Spinal cord (tissue), 10 donors: ENCODE measurements around the gene RTF2. TPM values are rescaled to one million over a fixed set of nuclear protein-coding genes. Genes with fewer than 3 reads are reported as not detected.
A peak's percentile ranks its signal among the peaks of the same experiment; 100 is the strongest.

Experiments
- DNase-seq, 6 donors: peaks; one replicate each; pipeline versions ENCODE4 v3.0.0 to v3.0.0-alpha.2; 2013 to 2015; ENCODE audit warnings: low spot score in 6 of 6, low read depth in 4 of 6
- H3K27ac ChIP-seq: one replicate; pipeline ENCODE4 v1.5.1; 2013; ENCODE audit warnings: low read depth, low read length, control low read depth
- H3K27me3 ChIP-seq: one replicate; pipeline ENCODE4 v1.6.1; 2013; ENCODE audit warnings: low read length; ENCODE audit not compliant: control insufficient read depth, insufficient read depth
- H3K36me3 ChIP-seq: one replicate; pipeline ENCODE4 v1.6.1; 2013; ENCODE audit warnings: low read length; ENCODE audit not compliant: control insufficient read depth, insufficient read depth
- H3K4me1 ChIP-seq: one replicate; pipeline ENCODE4 v1.6.1; 2013; ENCODE audit warnings: low read length; ENCODE audit not compliant: control insufficient read depth, insufficient read depth
- H3K4me3 ChIP-seq: one replicate; pipeline ENCODE4 v1.5.1; 2013; ENCODE audit warnings: low read depth, low read length, control low read depth
- H3K9me3 ChIP-seq: one replicate; pipeline ENCODE4 v1.6.1; 2013; ENCODE audit warnings: low read length; ENCODE audit not compliant: control insufficient read depth, insufficient read depth
- WGBS: methylation state at CpG from one replicate; pipeline ENCODE4 v1.1.5; 2013; ENCODE audit warnings: missing lambda C conversion rate; ENCODE audit not compliant: insufficient coverage; 5-methylcytosine and 5-hydroxymethylcytosine counted together
- polyA plus RNA-seq, 2 donors: library from polyadenylated mRNA; unstranded; fragments of 120-200 nt; gene quantifications; one replicate each; pipeline ENCODE4 v1.2.1, GENCODE V29; 2013; ENCODE audit not compliant: insufficient read length in 2 of 2
- total RNA-seq, 2 donors: library from RNA; depleted of rRNA in 1 of 2; stranded (reverse); fragments of 120-200 nt in 1 of 2; fragments of >200 nt in 1 of 2; gene quantifications; one replicate each; pipeline versions ENCODE4 v1.2.3 to v1.2.4, GENCODE V29; 2013 to 2014
- donor health status: healthy.

The RTF2 gene
- total and polyA plus RNA-seq, 4 donors: 63.3 to 128 (median 109) TPM

DNA sequence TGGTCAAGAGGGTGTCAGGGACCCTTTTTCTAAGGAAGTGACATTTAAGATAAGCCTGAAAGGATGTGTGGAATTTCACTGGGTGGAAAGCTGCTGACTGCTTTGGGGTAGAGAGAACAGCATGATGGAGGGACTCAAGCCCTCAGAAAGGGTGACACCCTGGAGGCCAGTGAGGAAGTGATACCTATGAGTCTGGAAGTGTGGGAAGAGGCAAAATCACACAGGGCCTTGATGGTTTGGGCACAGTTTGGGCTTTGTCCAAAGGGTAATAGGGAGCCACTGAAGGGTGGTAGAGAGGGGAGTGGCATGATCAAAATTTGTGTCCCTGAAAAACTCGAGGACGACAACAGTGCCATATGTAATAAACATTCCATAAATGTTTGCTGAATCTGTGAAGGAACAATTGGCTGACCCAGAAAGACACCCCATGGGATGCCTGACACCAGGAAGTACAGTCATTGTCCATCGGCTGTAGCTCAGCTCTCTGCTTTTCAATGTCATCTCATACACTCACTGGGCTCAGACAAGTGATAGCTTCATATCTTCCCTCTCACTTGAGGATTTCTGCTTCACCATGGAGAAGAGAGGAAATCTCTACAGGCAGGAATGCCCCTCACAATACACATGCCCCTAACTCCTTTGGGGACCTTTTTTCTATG, 35.1 kb upstream of the RTF2 start:
- no peaks in the 10 kb centered on the region for H3K4me1 ChIP-seq
- no peak for DNase-seq
- H3K9me3 ChIP-seq: no peaks in the 10 kb centered on the region
- WGBS: 57% methylated on average over 1 of the region's 3 CpGs
- no peaks in the 10 kb centered on the region for H3K36me3 ChIP-seq
- no peak overlapping the region for H3K27ac ChIP-seq
- no peaks in the 10 kb centered on the region for H3K27me3 ChIP-seq
- H3K4me3 ChIP-seq: no peak overlapping the region

DNA sequence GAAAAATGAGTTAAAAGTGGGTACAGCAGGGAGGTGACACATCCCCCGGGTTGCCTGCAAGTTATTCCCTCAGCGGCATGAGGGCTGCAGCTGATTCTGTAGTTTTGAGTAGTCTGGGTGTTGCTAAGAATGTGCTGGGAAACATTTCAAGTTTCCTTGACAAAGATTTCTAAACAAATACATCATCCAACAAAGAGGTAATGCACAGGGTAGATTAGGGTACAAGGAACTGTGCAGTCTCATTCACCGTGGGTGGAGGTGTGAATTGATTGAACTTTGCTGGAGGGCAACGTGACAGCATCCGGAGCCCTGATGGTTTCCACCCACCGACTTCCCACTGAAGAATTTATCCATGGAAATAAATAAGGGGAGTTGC, 34.6 kb upstream of the RTF2 start:
- DNase-seq: no peak
- H3K36me3 ChIP-seq: no peaks in the 10 kb centered on the region
- H3K27ac ChIP-seq: no peak overlapping the region
- WGBS: 60% methylated on average over 1 of the region's 6 CpGs
- H3K4me3 ChIP-seq: no peak overlapping the region
- no peaks in the 10 kb centered on the region for H3K4me1 ChIP-seq
- H3K27me3 ChIP-seq: no peaks in the 10 kb centered on the region
- H3K9me3 ChIP-seq: no peaks in the 10 kb centered on the region

DNA sequence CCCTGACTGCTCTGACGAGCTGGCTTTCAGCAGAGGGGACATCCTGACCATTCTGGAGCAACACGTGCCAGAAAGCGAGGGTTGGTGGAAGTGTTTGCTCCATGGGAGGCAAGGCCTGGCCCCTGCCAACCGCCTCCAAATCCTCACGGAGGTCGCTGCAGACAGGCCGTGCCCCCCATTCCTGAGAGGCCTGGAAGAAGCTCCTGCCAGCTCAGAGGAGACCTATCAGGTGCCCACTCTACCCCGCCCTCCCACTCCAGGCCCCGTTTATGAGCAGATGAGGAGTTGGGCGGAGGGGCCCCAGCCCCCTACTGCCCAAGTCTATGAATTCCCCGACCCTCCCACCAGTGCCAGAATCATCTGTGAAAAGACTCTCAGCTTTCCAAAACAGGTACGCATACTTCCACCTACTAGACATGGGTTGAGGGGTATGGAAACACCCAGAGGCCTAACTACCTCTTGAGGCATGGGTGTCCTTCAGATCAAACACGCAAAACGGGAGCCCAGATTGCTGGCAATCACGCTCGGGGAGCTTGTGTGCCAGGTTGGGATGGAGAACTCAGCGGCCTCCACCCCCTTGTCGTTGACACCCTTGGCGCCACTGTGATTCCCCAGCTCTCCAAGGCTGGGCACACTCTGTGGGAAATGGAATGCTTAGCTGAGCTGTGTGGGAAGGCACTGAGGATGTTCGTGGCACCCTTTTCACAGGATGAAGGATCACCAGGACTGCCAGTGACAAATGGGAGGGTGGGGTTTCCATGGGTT, 31.0 kb upstream of the RTF2 start:
- no peaks in the 10 kb centered on the region for H3K36me3 ChIP-seq
- no peak overlapping the region for H3K27ac ChIP-seq
- H3K9me3 ChIP-seq: no peaks in the 10 kb centered on the region
- H3K27me3 ChIP-seq: no peaks in the 10 kb centered on the region
- H3K4me1 ChIP-seq: peaks cover 8% of the 10 kb centered on the region
- 91% methylated on average over 14 of the region's 20 CpGs for WGBS
- no peak overlapping the region for H3K4me3 ChIP-seq
- no peak for DNase-seq

DNA sequence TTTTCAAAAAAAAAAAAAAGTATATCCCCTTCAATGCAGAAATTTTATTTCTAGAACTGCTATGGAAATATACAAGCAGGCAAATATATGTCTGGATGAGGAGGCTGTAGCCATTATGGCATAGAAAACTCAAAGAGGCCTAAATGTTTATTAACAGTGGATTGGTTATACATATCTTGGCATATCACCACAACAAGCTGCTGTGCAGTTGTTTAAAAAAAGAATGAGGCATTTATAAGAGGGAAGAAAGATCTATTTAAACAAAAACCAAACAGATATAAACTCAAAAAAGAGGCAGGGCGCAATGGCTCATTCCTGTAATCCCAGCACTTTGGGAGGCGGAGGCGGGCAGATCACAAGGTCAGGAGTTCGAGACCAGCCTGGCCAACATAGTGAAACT, 30.1 kb upstream of the RTF2 start:
- Histone ChIP-seq H3K9me3 (no peaks in the 10 kb centered on the region), H3K36me3 (no peaks in the 10 kb centered on the region), H3K4me3 (no peak overlapping the region), H3K27me3 (no peaks in the 10 kb centered on the region), H3K4me1 (peaks cover 8% of the 10 kb centered on the region), H3K27ac (no peak overlapping the region)
- no peak for DNase-seq
- WGBS: no CpG with 5 or more reads among the region's 4 CpGs

DNA sequence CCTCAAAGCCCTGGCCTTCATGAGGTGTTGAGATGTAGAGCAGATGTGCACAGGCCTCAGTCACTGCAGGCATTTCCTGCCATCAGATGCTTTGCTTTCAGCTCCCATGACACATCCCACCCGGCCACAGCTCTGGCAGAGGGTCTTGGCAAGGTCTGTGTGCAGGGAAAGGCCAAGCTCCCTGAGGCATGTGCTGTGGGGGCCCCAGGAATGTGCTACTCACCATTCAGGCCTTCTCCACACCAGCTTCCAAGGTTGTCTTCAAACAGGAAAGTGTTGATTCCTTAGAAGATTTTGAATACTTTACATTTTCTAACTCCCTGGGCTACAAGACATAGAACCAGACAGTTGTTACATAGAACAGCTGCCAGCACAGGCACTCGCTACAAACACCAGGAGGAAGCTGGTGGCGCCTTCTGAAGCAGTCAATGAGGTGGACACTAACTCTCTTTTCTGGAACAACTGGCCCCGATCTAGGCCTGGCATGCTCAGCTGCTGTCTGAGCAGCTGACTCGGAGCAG, 28.6 kb upstream of the RTF2 start:
- WGBS: 40% methylated on average over 5 of the region's 5 CpGs
- DNase-seq: peak in 1 of 6 donors; percentile 23
- H3K4me3 ChIP-seq: no peak overlapping the region
- H3K4me1 ChIP-seq: peaks cover 8% of the 10 kb centered on the region
- H3K27me3 ChIP-seq: no peaks in the 10 kb centered on the region
- peak overlapping the region; percentile 43 for H3K27ac ChIP-seq
- no peaks in the 10 kb centered on the region for H3K36me3 ChIP-seq
- H3K9me3 ChIP-seq: no peaks in the 10 kb centered on the region

DNA sequence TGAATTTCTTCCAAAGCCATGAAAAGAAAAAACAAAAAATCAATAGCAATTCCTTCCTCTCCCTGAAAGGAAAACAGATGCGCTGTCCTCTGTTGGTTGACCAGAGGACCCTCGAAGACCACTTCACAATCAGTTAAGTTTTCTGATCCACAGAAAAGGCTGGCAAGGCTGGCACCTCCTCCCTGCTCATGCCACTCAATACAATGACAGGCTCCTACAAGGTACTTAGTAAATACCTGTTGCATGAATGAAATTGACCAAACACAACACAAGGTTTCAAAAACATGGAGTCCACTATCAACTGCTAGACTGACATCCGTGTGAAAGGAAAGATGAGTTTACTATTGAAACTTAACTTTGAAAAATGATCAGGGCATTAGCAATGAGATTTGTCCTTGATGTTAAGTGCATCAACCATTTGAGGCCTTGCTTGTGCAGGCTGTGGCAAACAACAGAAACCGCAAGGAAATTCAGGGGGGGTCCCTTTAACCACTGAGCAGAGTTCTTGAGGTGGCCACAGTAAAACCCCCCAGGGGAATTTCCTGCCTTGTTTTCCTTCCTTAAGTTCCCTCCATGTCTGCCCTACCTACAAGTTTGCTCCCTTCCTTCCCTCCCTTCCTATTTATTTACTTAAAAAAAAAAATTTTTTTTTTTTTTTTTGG, 27.9 kb upstream of the RTF2 start:
- Histone ChIP-seq H3K27me3 (no peaks in the 10 kb centered on the region), H3K9me3 (no peaks in the 10 kb centered on the region), H3K4me3 (no peak overlapping the region), H3K36me3 (no peaks in the 10 kb centered on the region), H3K4me1 (peaks cover 8% of the 10 kb centered on the region), H3K27ac (no peak overlapping the region)
- DNase-seq: no peak
- WGBS: 73% methylated on average over 3 of the region's 4 CpGs

DNA sequence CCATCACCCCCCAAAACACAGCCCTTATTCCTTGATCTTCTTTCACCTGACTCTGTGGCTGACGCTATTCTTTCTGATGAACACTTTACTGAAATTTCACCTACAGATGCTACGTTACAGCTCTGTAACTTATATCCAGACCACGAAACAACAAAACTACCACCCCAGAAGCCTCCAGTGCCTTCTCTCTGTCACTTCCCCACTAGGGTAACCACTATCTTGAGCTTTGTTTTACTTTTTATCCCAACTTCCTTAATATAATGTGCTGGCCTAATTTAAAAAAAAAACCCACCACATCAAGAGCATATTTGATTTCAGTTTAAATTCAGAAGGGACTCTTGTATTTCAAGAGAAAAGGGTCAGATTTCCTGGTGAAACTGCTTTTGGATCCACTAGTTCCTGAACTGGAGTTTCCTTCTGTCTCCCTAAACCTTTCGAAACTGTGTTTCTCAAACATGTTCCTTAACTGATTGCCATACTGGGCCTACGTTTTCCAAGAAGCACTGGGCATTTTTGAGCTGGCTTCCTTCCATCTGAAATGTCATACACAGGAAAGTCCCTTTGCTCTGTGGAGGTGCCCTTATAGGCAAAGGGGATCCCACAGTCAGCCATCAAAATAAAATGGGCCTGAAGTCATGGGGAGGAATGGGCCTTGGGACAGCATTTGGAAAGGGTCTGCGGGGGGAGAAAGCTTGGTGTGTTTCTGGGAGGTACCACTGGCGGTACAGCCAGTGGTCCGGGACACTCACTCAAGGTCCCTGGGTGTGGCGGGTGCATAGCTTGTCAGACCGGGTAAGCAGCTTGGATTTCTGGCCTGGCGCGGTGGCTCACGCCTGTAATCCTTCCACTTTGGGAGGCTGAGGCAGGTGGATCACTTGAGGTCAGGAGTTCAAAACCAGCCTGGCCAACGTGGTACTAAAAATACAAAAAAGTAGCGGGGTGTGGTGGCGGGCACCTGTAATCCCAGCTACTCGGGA, 25.8 kb upstream of the RTF2 start:
- Histone ChIP-seq H3K9me3 (no peaks in the 10 kb centered on the region), H3K36me3 (no peaks in the 10 kb centered on the region), H3K27ac (no peak overlapping the region), H3K4me3 (no peak overlapping the region), H3K27me3 (no peaks in the 10 kb centered on the region), H3K4me1 (peaks cover 8% of the 10 kb centered on the region)
- 89% methylated on average over 17 of the region's 17 CpGs for WGBS
- no peak for DNase-seq

DNA sequence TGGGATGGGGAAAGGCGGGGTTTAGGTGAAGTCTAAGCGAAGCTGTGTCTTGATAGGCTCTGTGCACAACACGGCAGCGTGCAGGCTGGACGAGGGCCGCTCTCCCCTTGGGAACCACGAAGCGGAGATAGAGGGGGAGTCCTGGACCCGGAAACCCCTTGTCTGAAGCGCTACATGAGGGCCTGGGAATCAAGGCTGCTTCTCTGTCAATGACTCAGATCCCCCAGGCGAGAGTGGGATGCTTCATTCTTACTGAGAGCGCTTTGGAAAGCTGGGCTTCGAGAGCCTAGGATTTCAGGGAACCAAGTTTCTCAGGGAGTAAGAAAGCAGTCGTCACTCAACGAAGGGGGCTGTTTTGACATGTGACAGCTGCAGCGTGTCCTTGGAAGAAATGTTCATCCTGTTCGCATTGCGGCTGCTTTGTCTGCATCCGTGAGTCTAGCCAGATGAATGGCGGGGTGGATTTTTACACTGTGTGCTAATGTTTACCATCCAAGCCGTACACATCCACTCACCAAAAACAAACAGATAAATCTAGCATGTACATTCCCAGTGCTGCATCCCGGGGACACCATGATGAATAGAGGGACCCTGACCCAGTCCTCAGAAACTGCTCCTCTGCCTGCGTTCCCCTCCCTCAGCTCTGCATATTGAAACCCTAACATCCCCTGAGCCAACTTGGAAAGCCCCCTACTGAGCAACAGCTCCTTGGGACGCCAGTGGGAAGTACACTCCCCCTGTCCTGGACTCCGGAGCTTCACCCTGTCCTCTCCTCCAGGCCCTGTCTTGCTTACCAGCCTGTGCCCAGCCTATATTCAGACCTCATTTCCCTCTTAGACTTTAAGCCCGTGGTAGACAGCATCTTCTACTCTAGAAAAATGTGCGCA, 24.5 kb upstream of the RTF2 start:
- Histone ChIP-seq H3K4me1 (peaks cover 8% of the 10 kb centered on the region), H3K27me3 (no peaks in the 10 kb centered on the region), H3K27ac (no peak overlapping the region), H3K36me3 (no peaks in the 10 kb centered on the region), H3K9me3 (no peaks in the 10 kb centered on the region), H3K4me3 (no peak overlapping the region)
- 66% methylated on average over 25 of the region's 27 CpGs for WGBS
- DNase-seq: peak in 2 of 6 donors; percentile 18 to 32
